CD14-positive monocyte (primary cell): ENCODE measurements around the gene GDF2. TPM values are rescaled to one million over a fixed set of nuclear protein-coding genes. Genes with fewer than 3 reads are reported as not detected.

Experiments used
- DNase-seq, 3 donors: peaks; one replicate each; pipeline ENCODE4 v3.0.0-alpha.2; 2011 to 2022
- H2AFZ ChIP-seq: 2 replicates; pipeline ENCODE4 v1.6.0; 2012; ENCODE audit warnings: mild to moderate bottlenecking, low read depth, low read length, inconsistent platforms; ENCODE audit not compliant: insufficient read depth, poor library complexity, severe bottlenecking
- H3K27ac ChIP-seq, 2 donors: 1 replicate in 1 of 2; 2 replicates in 1 of 2; pipeline ENCODE4 v1.5.1; 2012 to 2013; ENCODE audit warnings: low read length in 2 of 2, control low read depth in 1 of 2, inconsistent platforms in 1 of 2, low read depth in 1 of 2, mild to moderate bottlenecking in 1 of 2
- H3K27me3 ChIP-seq, 2 donors: one replicate each; pipeline versions ENCODE4 v1.6.0 to v1.6.1; 2011 to 2013; ENCODE audit warnings: low read length in 2 of 2; ENCODE audit not compliant: control insufficient read depth in 2 of 2, insufficient read depth in 2 of 2
- H3K36me3 ChIP-seq, 2 donors: replicated peaks in 1 of 2; 1 replicate in 1 of 2; 2 replicates in 1 of 2; pipeline versions ENCODE4 v1.5.1 to v1.6.1; 2012 to 2013; ENCODE audit warnings: low read length in 2 of 2, control low read depth in 1 of 2, inconsistent platforms in 1 of 2, mild to moderate bottlenecking in 1 of 2; ENCODE audit not compliant: insufficient read depth in 2 of 2, control insufficient read depth in 1 of 2
- H3K4me1 ChIP-seq, 2 donors: 1 replicate in 1 of 2; 2 replicates in 1 of 2; pipeline versions ENCODE4 v1.5.1 to v1.6.1; 2012 to 2013; ENCODE audit warnings: low read length in 2 of 2, control low read depth in 1 of 2, inconsistent platforms in 1 of 2, mild to moderate bottlenecking in 1 of 2, moderate library complexity in 1 of 2; ENCODE audit not compliant: insufficient read depth in 2 of 2, control insufficient read depth in 1 of 2
- H3K4me2 ChIP-seq: replicated peaks from 2 replicates; pipeline ENCODE3; 2012; ENCODE audit warnings: low read length, moderate library complexity, mild to moderate bottlenecking; ENCODE audit not compliant: poor library complexity, severe bottlenecking; ENCODE audit errors: extremely low read depth
- H3K4me3 ChIP-seq, 3 experiments: fragments of 200-600 bp in 1 of 3; sonication (generic) in 1 of 3; replicated peaks in 1 of 3; 1 replicate in 2 of 3; 2 replicates in 1 of 3; pipeline ENCODE4 v1.5.1; 2011 to 2013; ENCODE audit warnings: low read length in 3 of 3, mild to moderate bottlenecking in 3 of 3, control low read depth in 2 of 3, low read depth in 2 of 3, inconsistent platforms in 1 of 3, moderate library complexity in 1 of 3
- H3K79me2 ChIP-seq: 2 replicates; pipeline ENCODE4 v1.6.0; 2012; ENCODE audit warnings: mild to moderate bottlenecking, control low read depth, inconsistent platforms, low read length, moderate library complexity; ENCODE audit not compliant: insufficient read depth
- H3K9ac ChIP-seq: 2 replicates; pipeline ENCODE4 v1.6.0; 2017; ENCODE audit warnings: low read length, mild to moderate bottlenecking; ENCODE audit not compliant: insufficient read depth, poor library complexity, severe bottlenecking
- H3K9me3 ChIP-seq, 2 donors: replicated peaks in 1 of 2; 1 replicate in 1 of 2; 2 replicates in 1 of 2; pipeline versions ENCODE4 v1.5.1 to v1.6.1; 2012 to 2013; ENCODE audit warnings: low read length in 2 of 2, control low read depth in 1 of 2; ENCODE audit not compliant: control insufficient read depth in 1 of 2, insufficient read depth in 1 of 2
- H4K20me1 ChIP-seq: 2 replicates; pipeline ENCODE4 v1.6.0; 2012; ENCODE audit warnings: mild to moderate bottlenecking, low read length, control low read depth, moderate library complexity; ENCODE audit not compliant: insufficient read depth
- H3K27ac Mint-ChIP-seq, 7 donors: one replicate each; pipeline ENCODE4 v1.8.0; 2020; ENCODE audit warnings: mild to moderate bottlenecking in 7 of 7, mixed read lengths in 7 of 7, moderate library complexity in 6 of 7, inconsistent platforms in 2 of 7
- H3K27me3 Mint-ChIP-seq, 3 donors: one replicate each; pipeline ENCODE4 v1.8.0; 2021 to 2022; ENCODE audit warnings: low read depth in 3 of 3, mild to moderate bottlenecking in 3 of 3, mixed read lengths in 3 of 3, moderate library complexity in 3 of 3, inconsistent platforms in 1 of 3
- H3K36me3 Mint-ChIP-seq, 2 donors: one replicate each; pipeline ENCODE4 v1.8.0; 2020; ENCODE audit warnings: mixed read lengths in 2 of 2, inconsistent platforms in 1 of 2, mild to moderate bottlenecking in 1 of 2
- H3K4me1 Mint-ChIP-seq: one replicate; pipeline ENCODE4 v1.8.0; 2020; ENCODE audit warnings: mild to moderate bottlenecking, mixed read lengths
- H3K4me3 Mint-ChIP-seq, 2 donors: one replicate each; pipeline ENCODE4 v1.8.0; 2020; ENCODE audit warnings: mild to moderate bottlenecking in 2 of 2, mixed read lengths in 2 of 2, moderate library complexity in 1 of 2
- H3K9me3 Mint-ChIP-seq, 7 donors: one replicate each; pipeline ENCODE4 v1.8.0; 2020 to 2022; ENCODE audit warnings: mixed read lengths in 7 of 7, mild to moderate bottlenecking in 6 of 7, moderate library complexity in 6 of 7, inconsistent platforms in 2 of 7
- CTCF ChIP-seq: fragments of 200-600 bp; IDR thresholded peaks from one replicate; pipeline ENCODE4 v1.8.0; 2022; ENCODE audit warnings: antibody characterized with exemption, mild to moderate bottlenecking
- WGBS: methylation state at CpG from one replicate; pipeline ENCODE4 v1.1.5; 2013; ENCODE audit warnings: missing lambda C conversion rate; ENCODE audit not compliant: insufficient coverage; 5-methylcytosine and 5-hydroxymethylcytosine counted together
- intact Hi-C, 2 donors: fragments of 100-400 bp; cut with micrococcal nuclease; formaldehyde crosslinking; loops; one replicate each; pipeline versions ENCODE4 v1.15.0 to v1.15.1; 2023
- polyA plus RNA-seq, 3 donors: library from polyadenylated mRNA; depleted of rRNA in 1 of 3; unstranded in 2 of 3; stranded (reverse) in 1 of 3; fragments of 300-500 nt in 2 of 3; fragments of >200 nt in 1 of 3; fragmentation: Illumina TruSeq in 2 of 3; gene quantifications; 1 replicate in 2 of 3; 2 replicates in 1 of 3; pipeline ENCODE4 v1.2.3, GENCODE V29; 2012 to 2021

Gene GDF2
- polyA plus RNA-seq, 3 donors, result not detected

- H3K9me3 Mint-ChIP-seq, result peaks cover 0 to 12% (median 3%) of the 10 kb centered on the region in 7 donors
- H3K4me3 Mint-ChIP-seq, result no peak overlapping the region
- Histone ChIP-seq H3K4me1 (no peaks in the 10 kb centered on the region), H2AFZ (no peak overlapping the region), H3K27me3 (no peaks in the 10 kb centered on the region), H3K27ac (no peak overlapping the region), H3K79me2 (no peaks in the 10 kb centered on the region), H3K4me2 (no peak overlapping the region), H3K9me3 (no peaks in the 10 kb centered on the region), H3K4me3 (no peak overlapping the region), H3K36me3 (no peaks in the 10 kb centered on the region), H4K20me1 (no peaks in the 10 kb centered on the region), H3K9ac (no peak overlapping the region)
- DNase-seq, result no peak
- no peak overlapping the region for H3K27ac Mint-ChIP-seq
- peaks cover 3 to 4% (median 3%) of the 10 kb centered on the region in 3 donors for H3K27me3 Mint-ChIP-seq
- no peak for TF ChIP-seq CTCF
- H3K4me1 Mint-ChIP-seq, result no peaks in the 10 kb centered on the region
- H3K36me3 Mint-ChIP-seq, result no peaks in the 10 kb centered on the region
- 96% methylated on average over 24 of the region's 30 CpGs for WGBS
- intact Hi-C loops, result no loop called here
Measured at GRCh38 chr10:47325303-47326291, 3.3 kb downstream of the GDF2 start.

GRCh38 chr10:47326306-47326926 lies 4.2 kb downstream of the GDF2 start:
- intact Hi-C loops, result no loop called here
- H3K4me1 Mint-ChIP-seq, result no peaks in the 10 kb centered on the region
- H3K4me1 ChIP-seq, result no peaks in the 10 kb centered on the region
- peaks cover 0 to 12% (median 3%) of the 10 kb centered on the region in 7 donors for H3K9me3 Mint-ChIP-seq
- H3K79me2 ChIP-seq, result no peaks in the 10 kb centered on the region
- no peaks in the 10 kb centered on the region for H3K9me3 ChIP-seq
- DNase-seq, result no peak
- no peak overlapping the region for H3K4me3 ChIP-seq
- H3K27ac ChIP-seq, result no peak overlapping the region
- peaks cover 0 to 4% (median 3%) of the 10 kb centered on the region in 3 donors for H3K27me3 Mint-ChIP-seq
- WGBS, result 92% methylated on average over 4 of the region's 5 CpGs
- no peak overlapping the region for H2AFZ ChIP-seq
- no peak for TF ChIP-seq CTCF
- H3K36me3 Mint-ChIP-seq, result no peaks in the 10 kb centered on the region
- H3K4me3 Mint-ChIP-seq, result no peak overlapping the region
- no peaks in the 10 kb centered on the region for H4K20me1 ChIP-seq
- no peaks in the 10 kb centered on the region for H3K36me3 ChIP-seq
- H3K27ac Mint-ChIP-seq, result no peak overlapping the region
- H3K27me3 ChIP-seq, result no peaks in the 10 kb centered on the region
- no peak overlapping the region for H3K9ac ChIP-seq
- H3K4me2 ChIP-seq, result no peak overlapping the region
